Astrocyte of the hippocampus (primary cell): Measurements from ENCODE around the gene KRT26.
"Not testable (repeated sequence)": the region's sequence is repeated elsewhere in the genome, so short reads cannot be mapped to it uniquely, and the experiment has no call there.

Experiments used
- DNase-seq: peaks from one replicate; pipeline ENCODE4 v3.0.0; 2011; ENCODE audit warnings: low read depth, low spot score

The KRT26 gene

GRCh38 chr17:40772101-40772500 is at the start of gene KRT26:
Gene KRT26, minus strand, starts transcription at chr17:40772201. Its CDS starts 88 bp downstream, at chr17:40772113.
- no peak for DNase-seq

- no peak for DNase-seq
These were observed 49.5 kb upstream of the KRT26 start for GRCh38 chr17:40821536-40821935.

- no peak for DNase-seq
These were observed 48.3 kb upstream of the KRT26 start for GRCh38 chr17:40820228-40820838.

GRCh38 chr17:40819528-40820125 is 47.6 kb upstream of the KRT26 start:
- peak; percentile 35 for DNase-seq

GRCh38 chr17:40818733-40819527 is 46.9 kb upstream of the KRT26 start:
- DNase-seq, result peak; percentile 95

GRCh38 chr17:40818343-40818732 is 46.3 kb upstream of the KRT26 start:
- DNase-seq, result no peak

- no peak for DNase-seq
These were observed 45.2 kb upstream of the KRT26 start for GRCh38 chr17:40817103-40817682.

- no peak for DNase-seq
These were observed 44.6 kb upstream of the KRT26 start for GRCh38 chr17:40816569-40816968.

- no peak for DNase-seq
These were observed 43.4 kb upstream of the KRT26 start for GRCh38 chr17:40815381-40815780.

GRCh38 chr17:40814657-40815056 is 42.7 kb upstream of the KRT26 start:
- DNase-seq, result not testable (repeated sequence)

GRCh38 chr17:40813804-40814203 is 41.8 kb upstream of the KRT26 start:
- no peak for DNase-seq

- DNase-seq, result no peak
These were observed 40.6 kb upstream of the KRT26 start for GRCh38 chr17:40812639-40813038.

- peak; percentile 54 for DNase-seq
These were observed 38.5 kb upstream of the KRT26 start for GRCh38 chr17:40810494-40810893.

- DNase-seq, result no peak
These were observed 37.9 kb upstream of the KRT26 start for GRCh38 chr17:40809721-40810421.

- no peak for DNase-seq
These were observed 34.1 kb upstream of the KRT26 start for GRCh38 chr17:40806131-40806530.

- DNase-seq, result peak; percentile 84
These were observed 31.6 kb upstream of the KRT26 start for GRCh38 chr17:40803617-40804082.

GRCh38 chr17:40801157-40801556 is 29.2 kb upstream of the KRT26 start:
- DNase-seq, result no peak

- no peak for DNase-seq
These were observed 28.4 kb upstream of the KRT26 start for GRCh38 chr17:40800381-40800780.

GRCh38 chr17:40799859-40800258 is 27.9 kb upstream of the KRT26 start, which contains the start of gene KRT28:
Gene KRT28, minus strand, starts transcription at chr17:40799959. Its CDS starts 66 bp downstream, at chr17:40799893.
- no peak for DNase-seq

- DNase-seq, result no peak
These were observed 24.8 kb upstream of the KRT26 start for GRCh38 chr17:40796846-40797245.

GRCh38 chr17:40795019-40795667 is 23.1 kb upstream of the KRT26 start:
- no peak for DNase-seq
